Kidney (tissue), 14 donors: Measurements from ENCODE around the gene C22orf23. TPM values are rescaled to one million over a fixed set of nuclear protein-coding genes. Genes with fewer than 3 reads are reported as not detected.

Experiments
- DNase-seq, 5 donors: peaks; one replicate each; pipeline ENCODE4 v3.0.0-alpha.2; 2013 to 2020
- FAIRE-seq: peaks from 2 replicates; lab custom pipeline; 2012; peaks lifted over from hg19 to GRCh38; lab: Jason Lieb, UNC
- H3K27ac ChIP-seq, 2 donors: one replicate each; pipeline ENCODE4 v1.7.0; 2013; ENCODE audit warnings: low read depth in 2 of 2, low read length in 2 of 2, inconsistent platforms in 1 of 2
- H3K27me3 ChIP-seq: one replicate; pipeline ENCODE4 v1.7.1; 2013; ENCODE audit warnings: low read length, inconsistent platforms; ENCODE audit not compliant: control insufficient read depth, insufficient read depth
- H3K36me3 ChIP-seq, 3 donors: one replicate each; pipeline versions ENCODE4 v1.7.0 to v1.7.1; 2013; ENCODE audit warnings: low read length in 3 of 3, control low read depth in 1 of 3, inconsistent platforms in 1 of 3; ENCODE audit not compliant: insufficient read depth in 3 of 3, control insufficient read depth in 2 of 3
- H3K4me1 ChIP-seq, 3 donors: one replicate each; pipeline versions ENCODE4 v1.7.0 to v1.7.1; 2013; ENCODE audit warnings: low read length in 3 of 3, inconsistent platforms in 1 of 3, low read depth in 1 of 3; ENCODE audit not compliant: control insufficient read depth in 2 of 3, insufficient read depth in 2 of 3
- H3K4me3 ChIP-seq, 3 donors: one replicate each; pipeline versions ENCODE4 v1.7.0 to v1.8.1; 2013; ENCODE audit warnings: low read length in 3 of 3, control low read depth in 1 of 3, inconsistent platforms in 1 of 3
- H3K9ac ChIP-seq, 3 donors: one replicate each; pipeline versions ENCODE4 v1.7.0 to v1.7.1; 2013; ENCODE audit warnings: low read length in 3 of 3, control low read depth in 1 of 3, inconsistent platforms in 1 of 3
- H3K9me3 ChIP-seq, 3 donors: one replicate each; pipeline versions ENCODE4 v1.7.0 to v1.7.1; 2013; ENCODE audit warnings: low read length in 3 of 3, control low read depth in 1 of 3, inconsistent platforms in 1 of 3; ENCODE audit not compliant: control insufficient read depth in 2 of 3, insufficient read depth in 1 of 3
- CTCF ChIP-seq: IDR thresholded peaks from 3 replicates; pipeline ENCODE4 v1.5.1; 2012; ENCODE audit warnings: mild to moderate bottlenecking, moderate library complexity, borderline replicate concordance; ENCODE audit not compliant: insufficient read depth; ENCODE audit errors: extremely low read depth
- intact Hi-C: fragments of 100-400 bp; cut with DNase I; formaldehyde crosslinking; loops from one replicate; pipeline ENCODE4 v1.11.1; 2022
- polyA plus RNA-seq: library from polyadenylated mRNA; stranded (reverse); fragments of 350-450 nt; fragmentation: Illumina TruSeq; extraction: RNeasy Lipid Tissue Mini Kit (QIAGEN cat#74804); gene quantifications from one replicate; pipeline ENCODE4 v1.2.3, GENCODE V29; 2014; ENCODE audit warnings: low read depth, low replicate concordance; ENCODE audit not compliant: insufficient read depth
- total RNA-seq: library from RNA; stranded (reverse); fragmentation: NEBNext Ultra II Directional; extraction: Animal tissue kit (Norgen Biotek cat#: 25700); gene quantifications from one replicate; pipeline ENCODE4 v1.2.1, GENCODE V29; 2021
- donor health status: control.
- donor health status: control.
- donor health status: control.
- donor health status: control.
- donor health status: control.
- donor health status: DM: yes; HTN: yes; CAD: no.
- donor health status: Normal renal cell carcinoma (clear cell type).

The C22orf23 gene
- total and polyA plus RNA-seq, 2 donors from 2014 or later, result 0.57 to 1.0 TPM

- H3K4me1 ChIP-seq, result no peaks in the 10 kb centered on the region
- no peak overlapping the region for H3K9ac ChIP-seq
- TF ChIP-seq CTCF, result no peak
- H3K4me3 ChIP-seq, result no peak overlapping the region
- H3K27me3 ChIP-seq, result no peaks in the 10 kb centered on the region
- intact Hi-C loops, result no loop called here
- H3K9me3 ChIP-seq, result no peaks in the 10 kb centered on the region
- FAIRE-seq, result no peak
- DNase-seq, result peak in 1 of 5 donors; percentile 70
- H3K27ac ChIP-seq, result no peak overlapping the region
- peaks cover 3 to 9% (median 8%) of the 10 kb centered on the region in 3 donors for H3K36me3 ChIP-seq
Measured at GRCh38 chr22:37926771-37927636, 26.4 kb downstream of the C22orf23 start.

- no peak for TF ChIP-seq CTCF
Measured at GRCh38 chr22:37926358-37926757, 27.0 kb downstream of the C22orf23 start.

GRCh38 chr22:37925767-37926166 is 27.6 kb downstream of the C22orf23 start:
- FAIRE-seq (no peak), DNase-seq (peak in 1 of 5 donors; percentile 75)
- H3K27ac ChIP-seq, result no peak overlapping the region
- H3K27me3 ChIP-seq, result no peaks in the 10 kb centered on the region
- no peak overlapping the region for H3K9ac ChIP-seq
- intact Hi-C loops, result no loop called here
- no peaks in the 10 kb centered on the region for H3K4me1 ChIP-seq
- no peak for TF ChIP-seq CTCF
- no peak overlapping the region for H3K4me3 ChIP-seq
- H3K9me3 ChIP-seq, result no peaks in the 10 kb centered on the region
- H3K36me3 ChIP-seq, result peaks cover 3 to 9% (median 8%) of the 10 kb centered on the region in 3 donors

More at GRCh38 chr22:37926358-37926757, 27.0 kb downstream of the C22orf23 start:
- intact Hi-C loops, result no loop called here
- no peaks in the 10 kb centered on the region for H3K27me3 ChIP-seq
- H3K4me3 ChIP-seq, result no peak overlapping the region
- H3K36me3 ChIP-seq, result peaks cover 3 to 9% (median 8%) of the 10 kb centered on the region in 3 donors
- no peaks in the 10 kb centered on the region for H3K4me1 ChIP-seq
- DNase-seq (no peak), FAIRE-seq (no peak)
- no peaks in the 10 kb centered on the region for H3K9me3 ChIP-seq
- no peak overlapping the region for H3K9ac ChIP-seq
- H3K27ac ChIP-seq, result no peak overlapping the region
